ENCODE measurements around the gene OIT3.

DNA sequence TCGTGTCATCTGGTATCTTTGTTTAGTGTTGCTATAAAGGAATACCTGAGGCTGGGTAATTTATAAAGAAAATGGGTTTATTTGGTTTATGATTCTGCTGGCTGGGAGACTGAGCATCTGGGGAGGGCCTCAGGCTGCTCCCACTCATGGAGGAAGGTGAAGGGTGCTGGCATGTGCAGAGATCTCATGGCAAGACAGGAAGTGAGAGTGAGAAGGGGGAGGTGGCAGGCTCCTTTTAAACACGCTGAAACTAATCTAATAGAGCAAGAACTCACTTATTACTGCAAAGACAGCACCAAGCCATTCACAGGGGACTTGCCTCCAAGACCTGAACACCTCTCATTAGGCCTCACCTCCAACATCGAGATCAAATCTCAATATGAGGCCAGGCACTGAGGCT, 11.3 kb downstream of the OIT3 start:
- TF ChIP-seq, protein P1, sequence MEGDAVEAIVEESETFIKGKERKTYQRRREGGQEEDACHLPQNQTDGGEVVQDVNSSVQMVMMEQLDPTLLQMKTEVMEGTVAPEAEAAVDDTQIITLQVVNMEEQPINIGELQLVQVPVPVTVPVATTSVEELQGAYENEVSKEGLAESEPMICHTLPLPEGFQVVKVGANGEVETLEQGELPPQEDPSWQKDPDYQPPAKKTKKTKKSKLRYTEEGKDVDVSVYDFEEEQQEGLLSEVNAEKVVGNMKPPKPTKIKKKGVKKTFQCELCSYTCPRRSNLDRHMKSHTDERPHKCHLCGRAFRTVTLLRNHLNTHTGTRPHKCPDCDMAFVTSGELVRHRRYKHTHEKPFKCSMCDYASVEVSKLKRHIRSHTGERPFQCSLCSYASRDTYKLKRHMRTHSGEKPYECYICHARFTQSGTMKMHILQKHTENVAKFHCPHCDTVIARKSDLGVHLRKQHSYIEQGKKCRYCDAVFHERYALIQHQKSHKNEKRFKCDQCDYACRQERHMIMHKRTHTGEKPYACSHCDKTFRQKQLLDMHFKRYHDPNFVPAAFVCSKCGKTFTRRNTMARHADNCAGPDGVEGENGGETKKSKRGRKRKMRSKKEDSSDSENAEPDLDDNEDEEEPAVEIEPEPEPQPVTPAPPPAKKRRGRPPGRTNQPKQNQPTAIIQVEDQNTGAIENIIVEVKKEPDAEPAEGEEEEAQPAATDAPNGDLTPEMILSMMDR (IDR thresholded peaks at IDR 0.05) = no peak
- no peak for TF ChIP-seq POLR2A (IDR thresholded peaks at IDR 0.05)

Data from testis (tissue), 2 donors.